ENCODE data around the gene KPNB1. TPM values are rescaled to one million over a fixed set of nuclear protein-coding genes. Genes with fewer than 3 reads are reported as not detected.

Gene KPNB1
- polyA plus RNA-seq, 3 donors: 228 to 300 (median 256) TPM

DNA sequence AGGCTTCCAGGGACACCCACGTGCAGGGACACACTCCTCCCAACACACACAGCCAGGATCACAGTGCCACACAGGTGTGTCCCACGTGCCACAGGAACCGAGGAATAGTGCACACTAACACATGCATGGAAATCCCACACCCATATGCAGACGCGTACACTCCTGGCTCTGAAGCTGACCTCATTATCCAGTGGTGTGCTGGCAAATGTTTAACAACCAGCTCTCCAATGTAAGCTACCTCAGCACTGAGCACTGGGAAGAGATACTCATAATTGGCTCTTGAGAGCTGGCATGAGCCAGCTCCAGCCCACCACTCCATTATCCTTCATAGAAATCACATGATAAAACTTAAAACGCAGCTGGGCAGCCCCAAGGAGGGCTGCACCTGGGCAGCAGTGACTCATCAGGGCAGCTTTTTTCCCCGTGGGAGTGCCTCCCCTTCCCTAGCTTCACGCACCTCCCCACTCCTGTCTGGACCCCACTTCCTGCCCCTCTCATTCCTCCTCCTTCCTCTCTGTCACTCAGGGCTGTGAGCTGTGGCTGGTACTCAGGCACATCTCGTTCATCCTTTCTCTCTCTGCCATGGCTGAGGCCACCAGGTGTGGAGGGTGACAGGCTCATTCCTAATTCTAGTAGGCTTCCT is 68.4 kb downstream of the KPNB1 start:
- DNase-seq (ENCODE audit: extremely low read depth in 1 of 11, low read depth in 9 of 11, low spot score in 4 of 11): no peak

DNA sequence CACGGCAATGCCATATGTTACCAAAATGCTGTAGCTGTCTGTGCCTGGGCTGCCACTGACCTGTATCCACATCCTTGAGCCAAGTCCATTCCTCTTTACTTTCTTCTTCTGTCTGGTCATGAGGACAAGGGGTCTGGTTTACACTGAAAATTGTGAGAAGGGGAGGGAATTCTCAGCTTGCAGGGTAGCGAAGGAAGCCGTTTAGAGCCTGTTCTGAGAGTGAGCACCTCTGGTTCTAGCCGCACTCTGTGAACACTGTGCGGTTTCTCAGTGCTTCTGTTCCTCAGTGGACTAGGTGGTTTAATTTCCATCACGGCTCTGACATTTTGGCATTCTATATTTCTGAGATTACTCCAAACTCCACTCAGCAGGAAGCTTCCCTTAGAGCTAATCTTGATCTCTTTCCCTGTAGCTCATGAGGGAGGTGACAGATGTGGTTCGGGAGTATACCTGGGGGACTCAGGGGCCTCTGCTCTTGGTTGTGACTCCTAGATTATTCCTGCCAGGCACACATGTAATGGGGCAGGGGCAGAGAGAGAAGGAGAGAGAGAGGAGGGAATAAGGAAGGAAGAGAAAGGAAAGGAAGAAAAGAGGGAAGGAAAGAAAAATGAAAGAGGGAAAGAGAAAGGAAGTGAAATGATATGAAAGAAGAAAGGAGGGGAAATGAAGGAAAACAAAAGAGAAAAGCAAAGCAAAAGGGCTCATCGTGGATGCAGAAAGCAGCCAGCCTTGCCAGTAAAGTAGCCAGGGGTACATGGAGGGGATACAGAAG is 69.1 kb downstream of the KPNB1 start:
- DNase-seq (ENCODE audit: extremely low read depth in 1 of 11, low read depth in 9 of 11, low spot score in 4 of 11): no peak

DNA sequence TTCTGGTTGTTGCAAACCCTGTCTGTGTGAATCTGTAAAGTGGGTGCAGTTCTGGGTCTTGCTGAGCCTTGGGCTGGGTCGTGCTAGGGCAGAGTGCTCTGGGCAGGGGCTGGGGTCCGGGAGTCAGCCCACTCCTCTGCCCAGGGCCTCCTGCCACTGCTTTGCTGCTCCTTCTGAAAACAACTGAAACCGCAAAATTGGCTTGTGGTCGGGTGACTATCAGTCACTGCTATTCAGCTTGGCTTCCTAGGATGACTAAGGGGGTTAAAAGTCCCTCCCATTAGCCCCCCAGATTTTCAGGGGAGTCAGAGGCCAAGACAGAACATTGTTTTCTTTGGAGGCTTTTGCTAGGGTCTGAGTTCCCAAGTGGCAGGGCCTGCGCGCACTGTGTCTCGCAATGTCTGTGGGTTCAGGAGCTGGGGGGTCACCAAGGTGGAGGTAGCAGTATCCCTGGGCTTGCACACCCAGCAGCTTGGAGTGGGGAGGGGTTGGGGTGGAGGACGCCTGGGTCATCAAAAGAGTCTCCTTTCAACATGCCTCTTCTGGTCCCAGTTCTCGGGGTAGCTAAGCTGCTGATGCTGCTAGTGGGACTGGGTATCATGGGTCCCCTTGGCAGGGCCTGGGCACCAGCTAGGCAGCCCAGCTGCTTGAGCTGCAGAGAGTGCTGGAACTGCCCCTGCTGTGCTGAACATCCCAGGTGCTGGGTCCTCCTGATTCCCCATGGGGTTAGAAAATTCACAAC is 69.9 kb downstream of the KPNB1 start:
- DNase-seq (ENCODE audit: extremely low read depth in 1 of 11, low read depth in 9 of 11, low spot score in 4 of 11): no peak

DNA sequence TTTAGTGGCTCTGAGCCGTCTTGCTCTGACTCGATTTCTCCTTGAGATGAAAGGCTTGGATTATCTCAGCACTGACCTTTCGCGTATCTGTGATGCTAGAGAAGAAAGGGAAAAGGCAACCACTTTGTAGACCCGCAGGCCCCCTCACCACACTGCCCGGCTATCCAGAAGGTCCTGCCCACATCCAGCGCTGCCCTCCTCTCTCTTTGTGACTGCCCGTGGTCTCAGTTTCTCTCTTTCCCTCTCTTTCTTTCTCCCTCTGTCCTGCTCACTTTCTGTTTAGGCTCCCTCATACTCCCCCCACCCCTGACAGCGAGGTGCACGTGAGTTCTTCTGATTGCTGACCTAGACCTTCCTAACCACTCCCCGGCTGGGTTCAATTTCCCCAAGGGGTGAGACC is 70.5 kb downstream of the KPNB1 start:
- DNase-seq (ENCODE audit: extremely low read depth in 1 of 11, low read depth in 9 of 11, low spot score in 4 of 11): no peak

DNA sequence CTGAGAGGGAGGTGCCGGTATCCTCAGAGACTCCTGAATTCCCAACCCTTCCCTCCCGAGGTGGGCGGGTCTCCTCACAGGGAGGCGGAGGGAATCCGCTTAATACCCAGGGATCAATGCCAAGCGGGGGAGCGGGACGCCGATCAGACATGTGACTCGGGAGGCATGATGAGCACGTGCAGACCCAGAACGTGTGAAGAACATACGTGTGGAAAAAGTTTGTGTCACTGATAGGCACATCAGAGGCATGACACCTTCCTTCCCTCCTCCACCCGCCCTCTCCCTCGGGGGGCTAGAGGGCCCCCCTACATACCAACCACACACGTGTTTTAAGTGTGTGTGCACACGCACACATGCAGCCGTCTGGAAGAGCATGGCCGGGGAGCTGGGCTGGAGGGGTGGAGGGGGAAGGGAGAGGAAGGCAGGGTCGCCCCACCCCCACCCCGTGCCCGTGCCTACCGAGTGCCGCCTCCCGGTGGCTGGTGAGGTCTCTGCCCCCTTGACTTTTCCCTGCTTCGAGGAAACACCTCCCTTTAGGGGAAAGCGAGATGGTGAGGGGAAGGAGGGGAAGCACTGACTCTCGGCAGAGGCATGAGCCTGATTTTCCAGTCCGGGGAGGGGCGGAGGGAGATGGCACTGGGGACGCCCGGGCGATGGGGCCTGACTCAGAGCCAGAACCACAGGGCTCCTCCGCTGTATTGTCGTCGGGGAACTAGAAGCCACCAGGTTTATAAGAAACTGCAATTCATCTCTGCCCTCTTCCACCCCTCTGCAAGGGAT is 71.2 kb downstream of the KPNB1 start:
- no peak for DNase-seq (ENCODE audit: extremely low read depth in 1 of 11, low read depth in 9 of 11, low spot score in 4 of 11)

DNA sequence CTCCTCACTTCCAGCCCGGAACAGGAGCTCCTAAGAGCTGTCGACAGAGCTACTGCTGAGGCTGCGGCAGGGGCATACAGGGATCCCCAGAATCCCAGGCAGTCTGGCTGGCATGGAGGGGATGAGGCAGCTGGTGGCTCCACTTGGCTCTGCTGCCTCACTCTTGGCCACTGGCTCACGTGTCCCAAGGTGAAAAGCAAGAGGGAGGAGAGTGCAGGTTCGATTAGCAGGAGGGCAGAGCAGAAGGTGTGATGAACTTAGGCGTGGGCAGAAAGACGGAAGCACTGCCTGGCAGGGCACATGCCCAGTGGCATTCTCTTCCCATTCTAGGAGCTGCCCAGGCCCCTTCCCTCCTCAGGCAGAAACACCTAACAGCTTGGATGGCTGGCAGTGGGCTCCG is 72.0 kb downstream of the KPNB1 start:
- DNase-seq (ENCODE audit: extremely low read depth in 1 of 11, low read depth in 9 of 11, low spot score in 4 of 11): no peak

DNA sequence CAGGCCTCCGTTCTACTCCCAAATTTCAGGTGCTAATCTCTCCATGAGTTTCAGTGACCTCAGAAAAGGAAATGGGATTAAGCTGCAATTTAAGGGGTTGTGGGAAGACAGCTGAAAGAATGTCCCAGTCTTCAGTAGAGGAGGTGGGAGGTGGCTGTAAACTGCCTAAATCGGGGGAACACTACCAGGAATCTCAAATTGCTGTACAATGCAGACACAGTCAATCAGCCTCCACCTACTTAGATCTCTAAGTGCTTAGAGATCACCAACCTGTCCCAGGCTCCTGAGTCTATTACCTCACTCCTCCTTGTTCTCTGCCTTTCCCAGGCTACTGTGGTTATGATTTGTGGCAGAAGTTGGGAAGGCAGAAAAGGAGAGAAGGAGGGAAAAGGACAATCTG is 75.0 kb downstream of the KPNB1 start:
- DNase-seq (ENCODE audit: extremely low read depth in 1 of 11, low read depth in 9 of 11, low spot score in 4 of 11): no peak

DNA sequence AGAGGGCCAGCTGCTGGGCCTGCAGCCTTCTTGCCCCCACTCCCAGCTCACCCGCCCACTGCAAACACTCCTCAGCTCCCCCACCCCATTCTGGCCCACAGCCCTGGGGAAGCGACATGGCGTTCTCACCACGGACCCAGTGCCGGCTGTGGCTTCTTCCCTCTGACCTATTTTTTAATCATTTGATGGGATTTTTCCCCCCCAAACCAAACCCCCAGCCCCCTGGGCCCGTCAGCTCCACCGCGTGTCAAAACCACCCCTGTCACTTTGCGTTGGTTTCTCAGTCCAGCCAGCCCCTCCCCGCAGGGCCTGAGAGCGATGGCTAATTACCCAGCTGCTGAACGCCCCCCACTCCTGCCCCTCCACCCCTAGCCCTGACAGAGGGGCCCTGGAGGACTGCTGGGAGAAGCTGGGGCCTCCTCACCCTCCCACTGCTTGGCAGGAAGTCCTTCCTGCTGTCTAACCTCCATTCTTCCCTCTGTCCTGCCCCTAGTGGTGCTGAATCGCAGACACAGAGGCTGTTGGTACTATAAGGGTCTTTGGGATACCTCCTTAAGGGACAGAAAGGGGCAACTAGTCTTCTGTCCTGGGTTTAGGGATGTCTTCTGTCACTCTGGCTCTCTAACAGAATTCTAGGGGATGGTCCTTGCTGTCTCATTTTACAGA is 75.9 kb downstream of the KPNB1 start:
- DNase-seq (ENCODE audit: extremely low read depth in 1 of 11, low read depth in 9 of 11, low spot score in 4 of 11): no peak

DNA sequence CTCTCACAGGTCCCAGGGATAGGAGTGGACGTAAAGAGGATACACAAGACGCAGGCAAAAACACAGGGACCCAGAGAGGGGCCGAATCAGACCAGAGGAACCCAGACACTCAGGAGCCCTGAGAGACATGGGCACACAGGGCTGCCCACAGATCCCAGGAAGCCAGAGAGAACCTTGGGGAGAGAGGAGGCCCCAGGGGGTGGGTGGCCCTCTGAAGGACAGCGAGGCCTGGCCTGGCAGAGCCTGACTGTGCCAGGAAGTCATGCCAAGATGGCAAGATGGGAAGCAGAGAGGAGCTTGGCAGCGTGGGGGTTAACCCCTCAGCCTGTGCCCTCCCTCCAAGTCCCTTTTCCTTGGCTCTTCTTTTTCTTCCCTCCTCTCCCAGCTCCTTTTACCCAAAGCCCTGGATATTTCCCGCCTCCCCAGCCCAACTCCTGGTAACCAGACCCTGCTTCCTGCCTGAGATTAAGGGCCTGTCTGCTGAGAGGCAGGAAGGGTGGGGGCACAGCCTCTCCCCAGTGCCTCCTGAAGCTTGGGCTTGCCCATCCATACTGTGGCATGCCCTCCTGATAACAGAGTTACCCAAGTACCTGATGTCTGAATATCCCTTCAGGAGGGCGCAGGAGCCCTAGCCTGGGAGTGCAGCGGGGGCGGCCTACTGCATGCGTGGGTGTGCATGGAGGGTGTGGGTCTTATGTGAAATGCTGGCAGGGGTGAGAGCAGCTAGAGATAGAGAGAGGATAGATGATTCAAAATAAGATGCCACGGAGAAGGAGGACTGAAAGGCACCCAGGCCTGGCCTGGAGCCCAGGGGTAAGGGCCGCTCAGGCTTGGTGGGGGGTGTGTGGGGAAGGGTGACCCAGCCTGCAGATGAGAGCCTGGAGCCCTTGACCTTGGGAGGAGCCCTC is 77.3 kb downstream of the KPNB1 start:
- no peak for DNase-seq (ENCODE audit: extremely low read depth in 1 of 11, low read depth in 9 of 11, low spot score in 4 of 11)

DNA sequence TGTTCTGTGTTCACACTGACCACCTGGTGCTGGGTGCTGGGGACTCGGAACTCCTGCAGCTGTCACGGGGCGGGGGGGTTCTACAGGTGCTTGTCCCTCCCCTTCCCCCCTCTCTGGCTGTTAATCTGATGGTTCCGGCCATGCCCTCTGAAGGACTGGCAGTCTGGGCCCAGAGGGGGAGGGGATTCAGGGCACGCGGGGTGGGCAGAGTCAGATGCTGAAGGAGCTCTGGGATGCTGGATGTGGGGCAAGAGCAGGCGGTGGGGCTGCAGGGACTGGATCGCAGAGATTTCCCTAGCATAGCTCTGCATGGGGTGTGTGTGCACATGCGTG is 78.0 kb downstream of the KPNB1 start:
- no peak for DNase-seq (ENCODE audit: extremely low read depth in 1 of 11, low read depth in 9 of 11, low spot score in 4 of 11)

DNA sequence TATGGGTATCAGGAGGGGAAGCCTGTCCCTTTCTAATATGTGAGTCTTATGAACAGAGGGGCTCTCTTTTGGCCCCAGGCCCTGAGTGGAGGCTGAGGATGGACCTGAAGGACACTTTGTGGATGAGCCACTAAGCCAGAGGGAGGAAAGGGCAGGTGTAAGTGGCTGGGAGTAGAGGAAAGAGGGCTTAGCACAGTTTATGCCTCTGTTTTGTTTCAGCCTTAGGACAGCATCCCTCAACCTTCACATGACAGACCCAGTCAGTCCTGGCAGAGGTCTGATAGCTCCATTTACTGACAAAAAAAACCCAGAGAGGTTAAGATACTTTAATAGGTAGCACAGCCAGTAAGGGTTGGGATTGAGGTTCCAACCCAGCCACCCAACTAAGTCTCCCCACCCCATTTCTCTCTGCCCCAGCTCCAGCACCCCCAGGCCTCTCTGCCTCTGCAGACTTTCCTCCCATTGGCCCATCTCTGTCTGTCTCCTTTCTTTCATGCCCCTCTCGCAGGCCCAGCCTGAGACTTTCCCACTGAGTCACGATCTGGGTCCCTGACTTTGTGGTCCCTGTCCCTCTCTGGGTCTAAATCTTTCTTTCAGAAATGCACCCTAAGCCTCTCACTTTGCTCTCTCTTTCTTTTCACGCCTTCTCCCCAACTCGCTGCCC is 78.6 kb downstream of the KPNB1 start:
- no peak for DNase-seq (ENCODE audit: extremely low read depth in 1 of 11, low read depth in 9 of 11, low spot score in 4 of 11)

DNA sequence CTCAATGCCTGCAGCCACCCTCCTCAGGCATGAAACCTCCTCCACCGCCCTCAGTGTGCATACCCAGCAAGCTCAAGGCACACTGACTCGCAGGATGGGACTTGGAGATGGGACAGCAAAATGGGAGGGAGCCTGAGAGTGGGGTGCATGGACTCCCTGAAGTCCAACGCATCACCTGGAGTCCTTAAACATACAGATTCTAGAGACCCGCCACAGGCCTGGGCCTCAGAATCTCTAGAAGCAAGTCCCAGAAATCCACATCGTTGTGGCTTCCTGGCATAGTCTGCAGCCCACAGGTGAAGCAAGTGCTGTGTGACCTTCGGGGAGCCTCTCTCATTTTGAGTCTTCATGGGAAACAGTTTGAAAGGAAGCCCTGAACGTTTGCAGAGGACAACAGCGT is 79.8 kb downstream of the KPNB1 start:
- no peak for DNase-seq (ENCODE audit: extremely low read depth in 1 of 11, low read depth in 9 of 11, low spot score in 4 of 11)

DNA sequence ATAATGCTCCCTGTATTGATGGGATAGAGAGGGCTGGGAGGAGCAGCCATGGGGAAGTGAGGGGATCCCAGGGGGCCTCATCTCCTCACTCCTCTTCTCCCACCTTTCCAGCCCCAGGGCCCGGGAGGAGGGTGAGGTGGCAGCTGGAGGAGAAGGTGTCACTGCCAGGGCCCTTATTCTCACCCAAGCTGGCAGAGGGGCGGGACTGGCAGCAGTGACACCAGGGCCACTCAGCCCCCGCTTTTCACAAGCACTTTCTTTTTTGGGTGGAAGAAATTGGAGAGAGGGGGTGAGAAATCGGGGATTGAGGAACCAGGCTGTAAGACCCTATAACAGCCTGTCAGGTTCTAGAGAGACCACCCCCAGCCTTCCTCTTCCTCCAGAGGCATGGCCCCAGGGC is 81.0 kb downstream of the KPNB1 start:
- DNase-seq (ENCODE audit: extremely low read depth in 1 of 11, low read depth in 9 of 11, low spot score in 4 of 11): no peak

DNA sequence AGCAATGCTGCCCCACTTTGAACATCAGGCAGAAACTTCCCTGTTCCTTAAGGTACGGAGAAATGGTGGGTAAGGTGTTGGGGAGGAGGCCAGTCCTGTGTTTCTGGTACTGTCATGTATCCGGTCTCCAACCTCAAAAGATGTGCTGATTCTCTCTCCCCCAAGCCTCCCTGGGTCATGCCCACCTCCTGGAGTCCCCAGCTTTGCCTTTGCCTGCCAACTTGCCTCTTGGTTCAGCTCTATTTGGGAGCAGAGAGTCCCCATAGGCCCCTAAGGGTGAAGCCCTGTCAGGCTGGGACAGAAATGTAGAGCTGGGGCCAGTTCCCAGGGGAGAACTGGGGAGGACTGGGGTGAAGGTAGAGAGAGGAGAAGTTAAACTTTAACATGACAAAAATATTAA is 81.7 kb downstream of the KPNB1 start:
- no peak for DNase-seq (ENCODE audit: extremely low read depth in 1 of 11, low read depth in 9 of 11, low spot score in 4 of 11)

DNA sequence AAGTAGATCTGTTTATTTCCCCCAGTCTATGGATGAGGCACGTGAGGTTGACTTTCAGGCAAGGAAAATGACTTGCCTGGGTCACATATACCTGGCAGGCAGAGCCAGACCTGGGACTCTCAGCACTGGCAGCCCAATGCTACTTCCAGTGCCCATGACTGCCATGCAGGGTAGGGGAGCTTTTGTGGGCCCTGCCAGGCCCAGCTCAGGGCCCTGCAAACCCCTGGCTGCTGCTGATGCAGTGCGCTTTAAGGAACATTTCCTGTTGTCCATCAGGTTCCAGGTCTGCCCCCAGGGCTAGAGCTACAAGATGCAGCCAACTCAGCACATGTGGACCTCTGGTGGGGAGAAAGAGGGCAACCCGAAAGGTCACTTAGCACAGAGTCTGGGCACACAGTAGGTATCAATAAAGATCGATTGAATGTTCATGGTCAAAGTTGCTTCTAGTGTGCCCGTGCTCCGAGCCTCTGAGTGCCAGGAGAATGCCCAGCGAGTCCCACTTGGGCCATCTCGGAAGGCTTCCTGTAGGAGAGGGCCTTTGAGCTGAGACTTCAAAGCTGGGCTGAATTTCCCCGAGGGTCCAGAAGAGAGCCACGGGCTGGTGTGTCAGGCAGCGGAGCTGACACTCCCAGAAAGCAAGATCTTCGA is 82.8 kb downstream of the KPNB1 start:
- DNase-seq (ENCODE audit: extremely low read depth in 1 of 11, low read depth in 9 of 11, low spot score in 4 of 11): no peak

DNA sequence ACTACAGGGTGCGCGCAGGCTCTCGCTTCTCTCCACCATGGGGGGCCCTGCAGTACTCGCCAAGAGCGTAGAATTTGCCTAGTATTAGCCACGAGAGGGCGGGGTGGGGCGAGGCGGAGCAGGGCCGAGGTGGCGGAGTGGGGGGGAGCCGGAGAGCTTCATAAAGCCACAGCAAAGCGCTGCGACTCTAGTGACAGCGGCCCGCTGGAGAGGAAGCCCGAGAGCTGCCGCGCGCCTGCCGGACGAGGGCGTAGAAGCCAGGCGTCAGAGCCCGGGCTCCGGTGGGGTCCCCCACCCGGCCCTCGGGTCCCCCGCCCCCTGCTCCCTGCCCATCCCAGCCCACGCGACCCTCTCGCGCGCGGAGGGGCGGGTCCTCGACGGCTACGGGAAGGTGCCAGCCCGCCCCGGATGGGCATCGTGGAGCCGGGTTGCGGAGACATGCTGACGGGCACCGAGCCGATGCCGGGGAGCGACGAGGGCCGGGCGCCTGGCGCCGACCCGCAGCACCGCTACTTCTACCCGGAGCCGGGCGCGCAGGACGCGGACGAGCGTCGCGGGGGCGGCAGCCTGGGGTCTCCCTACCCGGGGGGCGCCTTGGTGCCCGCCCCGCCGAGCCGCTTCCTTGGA is 83.4 kb downstream of the KPNB1 start, which contains the start of gene TBX21:
Gene TBX21, plus strand, starts transcription at position 190 of the 627 bp plus-strand sequence. Its CDS starts 219 bp downstream, at position 409.
- DNase-seq (ENCODE audit: extremely low read depth in 1 of 11, low read depth in 9 of 11, low spot score in 4 of 11): peak in 7 of 11 donors; percentile 38 to 59 (median 51)
